Brain microvascular endothelial cell (primary cell): ENCODE measurements around the gene SREBF1.

Experiments
- DNase-seq: peaks from one replicate; pipeline ENCODE4 v3.0.0-alpha.2; 2020
- H3K27ac ChIP-seq: fragments of 250-450 bp; sonication (Bioruptor Pico); 2 replicates; pipeline ENCODE4 v1.5.1; 2020; ENCODE audit warnings: mild to moderate bottlenecking, moderate library complexity
- H3K27me3 ChIP-seq: fragments of 250-450 bp; sonication (Bioruptor Pico); replicated peaks from 2 replicates; pipeline ENCODE4 v1.5.1; 2020; ENCODE audit warnings: mild to moderate bottlenecking
- H3K36me3 ChIP-seq: fragments of 250-450 bp; sonication (Bioruptor Pico); replicated peaks from 2 replicates; pipeline ENCODE4 v1.5.1; 2020; ENCODE audit warnings: mild to moderate bottlenecking
- H3K4me3 ChIP-seq: 2 replicates; pipeline ENCODE4 v1.5.1; 2011; ENCODE audit warnings: low read depth, mild to moderate bottlenecking, control low read depth, low read length, moderate library complexity
- in situ Hi-C: cut with HindIII; loops from 2 replicates; pipeline ENCODE4 v1.10.0; 2017; ENCODE audit warnings: low sequenced_read_pairs, low pct_ligation_motif_present
- TF ChIP-seq, protein P1 (sequence below): IDR thresholded peaks from 2 replicates; pipeline ENCODE4 v1.5.1; 2011; ENCODE audit warnings: low read depth, mild to moderate bottlenecking, moderate library complexity, low read length, control low read depth, inconsistent platforms; ENCODE audit errors: missing control alignments

The SREBF1 gene

GRCh38 chr17:17855976-17856375 lies 19.2 kb upstream of the SREBF1 start:
- H3K36me3 ChIP-seq = no peaks in the 10 kb centered on the region
- no peaks in the 10 kb centered on the region for H3K27me3 ChIP-seq
- no peak overlapping the region for H3K27ac ChIP-seq
- TF ChIP-seq, protein P1, sequence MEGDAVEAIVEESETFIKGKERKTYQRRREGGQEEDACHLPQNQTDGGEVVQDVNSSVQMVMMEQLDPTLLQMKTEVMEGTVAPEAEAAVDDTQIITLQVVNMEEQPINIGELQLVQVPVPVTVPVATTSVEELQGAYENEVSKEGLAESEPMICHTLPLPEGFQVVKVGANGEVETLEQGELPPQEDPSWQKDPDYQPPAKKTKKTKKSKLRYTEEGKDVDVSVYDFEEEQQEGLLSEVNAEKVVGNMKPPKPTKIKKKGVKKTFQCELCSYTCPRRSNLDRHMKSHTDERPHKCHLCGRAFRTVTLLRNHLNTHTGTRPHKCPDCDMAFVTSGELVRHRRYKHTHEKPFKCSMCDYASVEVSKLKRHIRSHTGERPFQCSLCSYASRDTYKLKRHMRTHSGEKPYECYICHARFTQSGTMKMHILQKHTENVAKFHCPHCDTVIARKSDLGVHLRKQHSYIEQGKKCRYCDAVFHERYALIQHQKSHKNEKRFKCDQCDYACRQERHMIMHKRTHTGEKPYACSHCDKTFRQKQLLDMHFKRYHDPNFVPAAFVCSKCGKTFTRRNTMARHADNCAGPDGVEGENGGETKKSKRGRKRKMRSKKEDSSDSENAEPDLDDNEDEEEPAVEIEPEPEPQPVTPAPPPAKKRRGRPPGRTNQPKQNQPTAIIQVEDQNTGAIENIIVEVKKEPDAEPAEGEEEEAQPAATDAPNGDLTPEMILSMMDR = no peak
- no peak overlapping the region for H3K4me3 ChIP-seq
- in situ Hi-C loops = no loop called here
- no peak for DNase-seq

- in situ Hi-C loops = no loop called here
- Histone ChIP-seq H3K27ac (no peak overlapping the region), H3K4me3 (no peak overlapping the region), H3K27me3 (no peaks in the 10 kb centered on the region), H3K36me3 (no peaks in the 10 kb centered on the region)
- DNase-seq = no peak
- TF ChIP-seq, protein P1 = no peak
These were observed 17.1 kb upstream of the SREBF1 start for GRCh38 chr17:17853811-17854447.

DNA sequence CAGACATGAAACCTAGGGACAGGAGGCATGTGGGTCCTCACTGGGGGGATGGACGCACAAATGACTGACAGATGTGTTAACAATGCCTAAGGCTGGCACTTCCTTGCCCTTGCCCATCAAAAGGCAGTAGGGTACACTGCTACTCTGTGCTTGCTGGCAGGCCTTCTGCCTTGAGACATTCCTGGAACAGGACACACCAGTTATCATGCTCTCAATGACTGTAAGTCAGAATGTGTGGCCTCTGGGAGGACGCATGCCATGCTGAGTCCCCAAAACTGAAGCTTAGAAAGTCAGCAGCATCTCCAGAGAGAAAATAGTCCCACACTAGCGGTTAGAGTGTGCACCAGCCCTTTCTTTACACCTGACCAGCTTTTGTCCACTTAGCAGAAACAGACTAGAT lies 16.1 kb upstream of the SREBF1 start:
- DNase-seq = no peak
- H3K36me3 ChIP-seq = no peaks in the 10 kb centered on the region
- in situ Hi-C loops = no loop called here
- TF ChIP-seq, protein P1 = no peak
- no peak overlapping the region for H3K4me3 ChIP-seq
- no peak overlapping the region for H3K27ac ChIP-seq
- H3K27me3 ChIP-seq = no peaks in the 10 kb centered on the region

GRCh38 chr17:17851103-17852002 lies 14.6 kb upstream of the SREBF1 start:
- no peaks in the 10 kb centered on the region for H3K36me3 ChIP-seq
- in situ Hi-C loops = no loop called here
- DNase-seq = no peak

DNA sequence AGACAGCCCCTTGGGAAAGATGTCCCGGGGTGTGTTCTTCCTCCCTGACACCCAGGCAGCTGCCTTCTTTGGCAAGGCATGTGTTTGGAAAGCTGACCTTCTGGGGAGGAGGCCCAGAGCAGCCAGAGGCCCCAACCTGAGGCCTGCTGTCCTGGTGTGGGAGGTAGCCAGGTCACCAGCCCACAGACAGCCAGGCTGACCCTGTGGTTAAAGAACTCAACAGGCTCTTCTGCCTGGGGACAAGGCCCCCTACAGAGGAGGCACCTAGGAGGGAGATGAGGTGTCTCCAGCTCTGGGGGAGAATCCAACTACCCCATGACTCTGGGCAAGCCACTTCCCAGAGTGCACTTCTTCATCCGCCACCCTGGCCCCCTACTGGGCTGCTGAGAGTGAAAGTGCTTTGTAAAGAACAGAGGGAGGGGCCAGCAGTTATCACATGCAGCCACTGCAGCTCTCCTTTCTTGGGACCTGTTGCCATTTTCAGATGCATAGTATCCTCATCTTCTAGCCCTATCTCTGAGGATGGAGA lies 13.1 kb upstream of the SREBF1 start:
- in situ Hi-C loops = no loop called here
- no peaks in the 10 kb centered on the region for H3K36me3 ChIP-seq
- TF ChIP-seq, protein P1 = peak; percentile 66
- H3K4me3 ChIP-seq = no peak overlapping the region
- peak; percentile 76 for DNase-seq
- H3K27ac ChIP-seq = peak overlapping the region; percentile 62
- no peaks in the 10 kb centered on the region for H3K27me3 ChIP-seq

More at GRCh38 chr17:17851103-17852002, 14.6 kb upstream of the SREBF1 start:
- Histone ChIP-seq H3K27me3 (no peaks in the 10 kb centered on the region), H3K4me3 (no peak overlapping the region), H3K27ac (no peak overlapping the region)
- TF ChIP-seq, protein P1 = no peak
